Liver (tissue), 9 donors: ENCODE data around the gene ZNF487. TPM values are rescaled to one million over a fixed set of nuclear protein-coding genes. Genes with fewer than 3 reads are reported as not detected.
A peak's percentile ranks its signal among the peaks of the same experiment; 100 is the strongest.

ENCODE experiments used
- DNase-seq: peaks from one replicate; pipeline ENCODE4 v3.0.0-alpha.2; 2017; ENCODE audit warnings: low spot score
- H3K27ac ChIP-seq, 2 donors: one replicate each; pipeline ENCODE4 v1.7.0; 2013; ENCODE audit warnings: inconsistent platforms in 2 of 2, low read length in 2 of 2, control low read depth in 1 of 2, low read depth in 1 of 2, mild to moderate bottlenecking in 1 of 2
- H3K27me3 ChIP-seq, 4 donors: one replicate each; pipeline versions ENCODE4 v1.6.1 to v1.7.0; 2013; ENCODE audit warnings: low read length in 3 of 4, inconsistent platforms in 1 of 4, mild to moderate bottlenecking in 1 of 4, moderate library complexity in 1 of 4; ENCODE audit not compliant: control insufficient read depth in 4 of 4, insufficient read depth in 4 of 4
- H3K36me3 ChIP-seq, 4 donors: one replicate each; pipeline versions ENCODE4 v1.6.1 to v1.7.0; 2013; ENCODE audit warnings: low read length in 3 of 4, mild to moderate bottlenecking in 3 of 4, low read depth in 1 of 4, moderate library complexity in 1 of 4; ENCODE audit not compliant: control insufficient read depth in 4 of 4, insufficient read depth in 3 of 4
- H3K4me1 ChIP-seq, 4 donors: one replicate each; pipeline versions ENCODE4 v1.6.1 to v1.7.0; 2013; ENCODE audit warnings: low read length in 3 of 4, mild to moderate bottlenecking in 3 of 4, moderate library complexity in 1 of 4; ENCODE audit not compliant: control insufficient read depth in 4 of 4, insufficient read depth in 4 of 4
- H3K4me3 ChIP-seq, 3 donors: one replicate each; pipeline versions ENCODE4 v1.6.1 to v1.7.0; 2013; ENCODE audit warnings: low read length in 3 of 3, control low read depth in 1 of 3, low read depth in 1 of 3, mild to moderate bottlenecking in 1 of 3
- H3K9ac ChIP-seq, 2 donors: one replicate each; pipeline ENCODE4 v1.7.0; 2013; ENCODE audit warnings: low read length in 2 of 2, mild to moderate bottlenecking in 2 of 2, moderate library complexity in 2 of 2, control low read depth in 1 of 2, low read depth in 1 of 2
- H3K9me3 ChIP-seq, 4 donors: one replicate each; pipeline versions ENCODE4 v1.6.1 to v1.7.0; 2013; ENCODE audit warnings: low read length in 3 of 4; ENCODE audit not compliant: control insufficient read depth in 4 of 4
- EGR1 ChIP-seq, 2 donors: IDR thresholded peaks; 2 replicates each; pipeline ENCODE4 v1.6.1; 2016 to 2018; ENCODE audit warnings: antibody characterized with exemption in 2 of 2, low read depth in 2 of 2
- FOXA1 ChIP-seq: IDR thresholded peaks from 2 replicates; pipeline ENCODE4 v1.6.1; 2016; ENCODE audit warnings: antibody characterized with exemption
- FOXA2 ChIP-seq: IDR thresholded peaks from 2 replicates; pipeline ENCODE4 v1.6.1; 2016; ENCODE audit warnings: antibody characterized with exemption
- GABPA ChIP-seq, 2 donors: IDR thresholded peaks in 1 of 2; conservative IDR thresholded peaks in 1 of 2; 2 replicates each; pipeline ENCODE4 v1.6.1; 2016; ENCODE audit warnings: antibody characterized with exemption in 2 of 2, mild to moderate bottlenecking in 1 of 2, moderate library complexity in 1 of 2
- HNF4A ChIP-seq, 2 donors: conservative IDR thresholded peaks; 2 replicates each; pipeline ENCODE4 v1.6.1; 2016; ENCODE audit warnings: antibody characterized with exemption in 2 of 2, mild to moderate bottlenecking in 2 of 2
- HNF4G ChIP-seq: IDR thresholded peaks from 2 replicates; pipeline ENCODE4 v1.6.1; 2016; ENCODE audit warnings: antibody characterized with exemption
- JUND ChIP-seq, 2 donors: IDR thresholded peaks; 2 replicates each; pipeline ENCODE4 v1.6.1; 2016; ENCODE audit warnings: antibody characterized with exemption in 2 of 2
- MAX ChIP-seq: IDR thresholded peaks from 2 replicates; pipeline ENCODE4 v1.6.1; 2016; ENCODE audit warnings: antibody characterized with exemption
- NR2F2 ChIP-seq: IDR thresholded peaks from 2 replicates; pipeline ENCODE4 v1.6.1; 2016; ENCODE audit warnings: antibody characterized with exemption
- RAD21 ChIP-seq, 2 donors: IDR thresholded peaks; 2 replicates each; pipeline ENCODE4 v1.6.1; 2016; ENCODE audit warnings: antibody characterized with exemption in 2 of 2, mild to moderate bottlenecking in 2 of 2
- REST ChIP-seq: IDR thresholded peaks from 2 replicates; pipeline ENCODE4 v1.6.1; 2016; ENCODE audit warnings: antibody characterized with exemption, mild to moderate bottlenecking
- RXRA ChIP-seq, 2 donors: IDR thresholded peaks; 2 replicates each; pipeline ENCODE4 v1.6.1; 2017 to 2018; ENCODE audit warnings: antibody characterized with exemption in 2 of 2, mild to moderate bottlenecking in 1 of 2
- SP1 ChIP-seq: IDR thresholded peaks from 2 replicates; pipeline ENCODE4 v1.6.1; 2018; ENCODE audit warnings: antibody characterized with exemption, mild to moderate bottlenecking
- TAF1 ChIP-seq: conservative IDR thresholded peaks from 2 replicates; pipeline ENCODE4 v1.6.1; 2016; ENCODE audit warnings: antibody characterized with exemption, mild to moderate bottlenecking
- YY1 ChIP-seq: IDR thresholded peaks from 2 replicates; pipeline ENCODE4 v1.6.1; 2016; ENCODE audit warnings: antibody characterized with exemption, mild to moderate bottlenecking
- ZBTB33 ChIP-seq: IDR thresholded peaks from 2 replicates; pipeline ENCODE4 v1.6.1; 2016; ENCODE audit warnings: antibody characterized with exemption
- WGBS: extraction: QIAGEN DNeasy Blood & Tissue Kit; methylation state at CpG from one replicate; pipeline ENCODE4 v1.1.7; 2013; 5-methylcytosine and 5-hydroxymethylcytosine counted together
- polyA plus RNA-seq, 2 donors: library from polyadenylated mRNA; stranded (reverse) in 1 of 2; unstranded in 1 of 2; fragments of 200-250 nt in 1 of 2; fragments of >200 nt in 1 of 2; fragmentation: Nextera tagmentation in 1 of 2; extraction: Ambion mirVana in 1 of 2; gene quantifications; one replicate each; pipeline versions ENCODE4 v1.2.1 to v1.2.3, GENCODE V29; 2013 to 2015
- total RNA-seq, 2 donors: library from RNA; depleted of rRNA; stranded (reverse); fragments of >200 nt; gene quantifications; one replicate each; pipeline ENCODE4 v1.2.3, GENCODE V29; 2014
- TF ChIP-seq, protein P1 (sequence below): IDR thresholded peaks from 2 replicates; pipeline ENCODE4 v1.6.1; 2016; ENCODE audit warnings: antibody characterized with exemption
- TF ChIP-seq, protein P2 (sequence below): fragments of 150-350 bp; IDR thresholded peaks from 2 replicates; pipeline ENCODE4 v1.5.1; 2017; ENCODE audit warnings: improper control_type of control experiment, low read depth, low read length; ENCODE audit not compliant: missing input control
- donor health status: healthy.
- donor health status: healthy.
- donor health status: healthy.
- donor health status: healthy.
- donor health status: healthy.

ZNF487 gene
- total and polyA plus RNA-seq, 4 donors: 1.3 to 4.8 (median 1.9) TPM

GRCh38 chr10:43419997-43420368, 16.9 kb upstream of the ZNF487 start:
- H3K9ac ChIP-seq: peak overlapping the region; percentile 53 to 59
- no peaks in the 10 kb centered on the region for H3K36me3 ChIP-seq
- H3K4me1 ChIP-seq: peaks cover 3 to 22% (median 6%) of the 10 kb centered on the region in 4 donors
- DNase-seq: no peak
- TF ChIP-seq HNF4A (conservative IDR thresholded peaks at IDR 0.05): no peak
- TF ChIP-seq, protein P1, sequence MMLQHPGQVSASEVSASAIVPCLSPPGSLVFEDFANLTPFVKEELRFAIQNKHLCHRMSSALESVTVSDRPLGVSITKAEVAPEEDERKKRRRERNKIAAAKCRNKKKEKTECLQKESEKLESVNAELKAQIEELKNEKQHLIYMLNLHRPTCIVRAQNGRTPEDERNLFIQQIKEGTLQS: no peak
- peak overlapping the region; percentile 90 to 95 for H3K27ac ChIP-seq
- peak overlapping the region in 2 of 3 donors; percentile 53 to 57 for H3K4me3 ChIP-seq
- no peaks in the 10 kb centered on the region for H3K27me3 ChIP-seq
- no peaks in the 10 kb centered on the region for H3K9me3 ChIP-seq
- 67% methylated on average over 18 of the region's 18 CpGs for WGBS

GRCh38 chr10:43420369-43421200, 16.3 kb upstream of the ZNF487 start:
- peaks cover 3 to 22% (median 6%) of the 10 kb centered on the region in 4 donors for H3K4me1 ChIP-seq
- H3K4me3 ChIP-seq: peak overlapping the region; percentile 53 to 57 (median 56)
- peak; percentile 85 for DNase-seq
- TF ChIP-seq YY1 (peak; percentile 94), RXRA (IDR thresholded peaks at IDR 0.05) (peak; percentile 94 to 96), RAD21 (IDR thresholded peaks at IDR 0.05) (peak in 1 of 2 donors; percentile 33), NR2F2 (peak; percentile 80), REST (peak; percentile 92), FOXA2 (peak; percentile 39), HNF4A (conservative IDR thresholded peaks at IDR 0.05) (peak; percentile 92 to 94), MAX (peak; percentile 99), GABPA (IDR thresholded peaks at IDR 0.05 in 1 of 2, conservative IDR thresholded peaks at IDR 0.05 in 1 of 2) (peak in 1 of 2 donors; percentile 58), HNF4G (no peak), ZBTB33 (peak; percentile 93), SP1 (peak; percentile 96), JUND (IDR thresholded peaks at IDR 0.05) (peak in 1 of 2 donors; percentile 59), FOXA1 (no peak), EGR1 (IDR thresholded peaks at IDR 0.05; ENCODE audit: low read depth in 2 of 2) (peak in 1 of 2 donors; percentile 81), TAF1 (peak; percentile 83)
- TF ChIP-seq, protein P2, sequence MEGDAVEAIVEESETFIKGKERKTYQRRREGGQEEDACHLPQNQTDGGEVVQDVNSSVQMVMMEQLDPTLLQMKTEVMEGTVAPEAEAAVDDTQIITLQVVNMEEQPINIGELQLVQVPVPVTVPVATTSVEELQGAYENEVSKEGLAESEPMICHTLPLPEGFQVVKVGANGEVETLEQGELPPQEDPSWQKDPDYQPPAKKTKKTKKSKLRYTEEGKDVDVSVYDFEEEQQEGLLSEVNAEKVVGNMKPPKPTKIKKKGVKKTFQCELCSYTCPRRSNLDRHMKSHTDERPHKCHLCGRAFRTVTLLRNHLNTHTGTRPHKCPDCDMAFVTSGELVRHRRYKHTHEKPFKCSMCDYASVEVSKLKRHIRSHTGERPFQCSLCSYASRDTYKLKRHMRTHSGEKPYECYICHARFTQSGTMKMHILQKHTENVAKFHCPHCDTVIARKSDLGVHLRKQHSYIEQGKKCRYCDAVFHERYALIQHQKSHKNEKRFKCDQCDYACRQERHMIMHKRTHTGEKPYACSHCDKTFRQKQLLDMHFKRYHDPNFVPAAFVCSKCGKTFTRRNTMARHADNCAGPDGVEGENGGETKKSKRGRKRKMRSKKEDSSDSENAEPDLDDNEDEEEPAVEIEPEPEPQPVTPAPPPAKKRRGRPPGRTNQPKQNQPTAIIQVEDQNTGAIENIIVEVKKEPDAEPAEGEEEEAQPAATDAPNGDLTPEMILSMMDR: no peak
- TF ChIP-seq, protein P1: peak; percentile 57
- under 1% methylated on average over 63 of the region's 63 CpGs for WGBS
- H3K27me3 ChIP-seq: no peaks in the 10 kb centered on the region
- H3K36me3 ChIP-seq: no peaks in the 10 kb centered on the region
- no peaks in the 10 kb centered on the region for H3K9me3 ChIP-seq
- H3K9ac ChIP-seq: peak overlapping the region; percentile 53 to 67
- H3K27ac ChIP-seq: peak overlapping the region; percentile 90 to 95
